NCI-H1930 (cell line): ENCODE measurements around the gene GKAP1.
"Not testable (repeated sequence)": the region's sequence is repeated elsewhere in the genome, so short reads cannot be mapped to it uniquely, and the experiment has no call there.

Experiments used
- DNase-seq, 2 experiments: peaks; one replicate each; lab custom pipeline; 2025; lab: John Stamatoyannopoulos, UW

Gene GKAP1

DNA sequence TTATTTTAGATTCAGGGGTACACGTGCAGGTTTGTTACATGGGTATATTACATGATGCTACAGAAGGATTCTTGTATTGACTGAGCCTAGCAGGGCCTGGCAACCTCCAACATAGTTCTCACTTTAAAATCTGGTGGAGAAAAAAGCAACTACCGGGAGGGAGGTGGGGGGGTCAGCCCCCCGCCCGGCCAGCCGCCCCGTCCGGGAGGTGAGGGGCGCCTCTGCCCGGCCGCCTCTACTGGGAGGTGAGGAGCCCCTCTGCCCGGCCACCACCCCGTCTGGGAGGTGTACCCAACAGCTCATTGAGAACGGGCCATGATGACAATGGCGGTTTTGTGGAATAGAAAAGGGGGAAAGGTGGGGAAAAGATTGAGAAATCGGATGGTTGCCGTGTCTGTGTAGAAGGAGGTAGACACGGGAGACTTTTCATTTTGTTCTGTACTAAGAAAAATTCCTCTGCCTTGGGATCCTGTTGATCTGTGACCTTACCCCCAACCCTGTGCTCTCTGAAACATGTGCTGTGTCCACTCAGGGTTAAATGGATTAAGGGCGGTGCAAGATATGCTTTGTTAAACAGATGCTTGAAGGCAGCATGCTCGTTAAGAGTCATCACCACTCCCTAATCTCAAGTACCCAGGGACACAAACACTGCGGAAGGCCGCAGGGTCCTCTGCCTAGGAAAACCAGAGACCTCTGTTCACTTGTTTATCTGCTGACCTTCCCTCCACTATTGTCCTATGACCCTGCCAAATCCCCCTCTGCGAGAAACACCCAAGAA is 88.8 kb downstream of the GKAP1 start:
- DNase-seq: not testable (repeated sequence)

DNA sequence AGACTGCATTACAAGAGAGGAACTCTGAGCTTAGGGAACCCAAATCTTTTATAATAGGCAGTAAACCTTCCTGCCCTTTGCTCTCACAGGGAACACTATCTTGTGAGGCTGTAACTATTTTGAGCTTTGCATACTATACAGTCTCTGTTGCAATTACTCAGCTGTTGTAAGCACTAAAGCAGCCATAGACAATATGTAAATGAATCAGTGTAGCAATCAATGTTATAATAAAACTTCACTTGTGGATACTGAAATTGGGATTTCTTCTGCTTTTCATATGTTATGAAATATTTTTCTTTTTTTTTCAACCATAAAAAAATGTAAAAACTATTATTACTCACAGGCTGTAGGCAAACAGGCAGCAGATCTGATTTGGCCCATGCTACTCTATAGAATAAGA is 93.1 kb downstream of the GKAP1 start:
- DNase-seq: no peak

DNA sequence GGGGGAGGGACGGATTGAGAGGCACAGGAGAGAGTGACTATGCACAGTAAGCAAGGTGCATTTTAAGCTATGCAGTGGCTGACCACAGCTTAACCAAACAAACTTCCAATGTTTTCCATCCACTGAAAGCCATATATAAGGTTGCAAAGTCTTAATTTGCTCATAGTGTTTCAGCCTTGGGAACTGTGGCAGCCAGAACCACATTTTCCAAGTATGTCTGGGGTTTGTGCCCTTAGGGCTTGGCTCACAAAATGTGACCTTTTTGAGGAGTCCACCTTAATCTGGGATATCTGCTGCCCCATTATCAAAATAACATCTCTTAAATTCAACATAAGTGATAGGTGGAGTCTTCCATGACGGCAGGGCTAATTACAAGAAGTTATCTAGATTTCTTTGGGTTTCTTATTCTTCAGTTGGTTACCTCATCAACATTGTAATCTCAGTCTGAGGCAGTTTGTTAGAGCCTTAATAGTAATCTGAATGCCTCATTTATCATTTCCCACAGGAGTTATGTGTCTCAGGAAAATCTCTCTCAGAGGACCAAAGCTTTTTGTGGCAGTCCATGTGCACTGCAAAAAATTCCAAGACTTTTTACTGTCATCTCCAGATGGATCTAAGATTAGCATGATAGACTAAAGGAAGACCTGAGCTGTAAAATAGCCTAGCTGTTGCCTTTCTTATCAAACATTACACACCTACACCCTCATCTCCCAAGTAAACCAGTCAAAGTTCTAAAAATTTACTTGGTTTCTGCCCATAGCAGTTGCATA is 94.7 kb downstream of the GKAP1 start:
- DNase-seq: no peak

DNA sequence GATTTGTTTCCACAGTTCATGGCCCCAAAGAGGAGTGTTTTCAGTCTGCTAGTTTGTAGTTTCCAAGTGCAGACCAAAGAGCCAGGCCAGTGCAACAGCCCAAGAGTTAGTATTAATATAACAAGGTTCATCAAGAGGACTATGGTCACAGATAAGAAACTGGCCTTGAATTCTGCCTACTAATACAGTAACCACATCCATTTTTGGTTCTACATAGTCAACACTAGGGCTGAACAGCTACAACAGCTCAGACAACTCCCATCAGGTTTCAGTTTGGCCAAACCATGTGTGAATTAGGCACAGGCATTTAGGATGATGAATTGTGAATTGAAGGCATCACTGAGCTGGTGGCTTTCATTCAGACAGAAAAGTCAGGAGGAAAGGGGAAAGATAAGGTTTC is 96.1 kb downstream of the GKAP1 start:
- no peak for DNase-seq

DNA sequence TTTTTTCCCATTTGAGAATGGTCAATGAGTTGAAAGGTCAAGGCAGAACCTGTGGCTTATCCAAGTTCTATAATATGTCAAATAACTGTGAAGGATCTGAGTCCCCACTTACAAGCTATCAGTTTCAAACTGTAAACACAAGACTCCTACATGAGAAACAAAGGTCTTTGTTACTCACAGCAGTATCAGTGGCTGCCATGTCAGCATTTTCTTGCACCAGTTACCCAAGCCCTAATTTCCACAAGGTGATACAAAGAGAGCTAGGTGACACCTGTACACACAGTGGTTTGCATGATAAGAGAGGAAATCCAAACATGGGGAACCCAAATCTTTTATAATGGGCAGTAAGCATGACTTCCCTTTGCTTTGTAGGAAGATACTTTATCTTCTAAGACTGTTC is 101.8 kb downstream of the GKAP1 start:
- no peak for DNase-seq

DNA sequence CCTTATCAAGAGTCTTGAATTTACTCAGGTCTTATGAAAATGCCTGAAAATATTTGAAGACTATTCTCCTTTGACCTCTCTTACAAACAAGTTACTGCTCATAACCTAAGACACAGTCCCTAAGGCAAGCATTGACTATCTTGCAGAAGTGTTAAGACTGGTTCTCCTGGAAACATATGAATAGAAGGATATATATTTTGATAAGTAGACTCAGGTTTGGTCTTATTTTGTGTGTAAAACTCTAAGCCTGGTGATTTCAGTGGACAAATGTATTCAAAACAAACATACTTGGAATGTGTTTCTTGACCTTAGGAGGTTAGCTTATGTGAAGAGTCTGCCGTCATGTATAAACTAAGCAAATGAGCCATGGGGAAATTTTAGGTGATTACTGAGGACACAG is 102.3 kb downstream of the GKAP1 start:
- no peak for DNase-seq

DNA sequence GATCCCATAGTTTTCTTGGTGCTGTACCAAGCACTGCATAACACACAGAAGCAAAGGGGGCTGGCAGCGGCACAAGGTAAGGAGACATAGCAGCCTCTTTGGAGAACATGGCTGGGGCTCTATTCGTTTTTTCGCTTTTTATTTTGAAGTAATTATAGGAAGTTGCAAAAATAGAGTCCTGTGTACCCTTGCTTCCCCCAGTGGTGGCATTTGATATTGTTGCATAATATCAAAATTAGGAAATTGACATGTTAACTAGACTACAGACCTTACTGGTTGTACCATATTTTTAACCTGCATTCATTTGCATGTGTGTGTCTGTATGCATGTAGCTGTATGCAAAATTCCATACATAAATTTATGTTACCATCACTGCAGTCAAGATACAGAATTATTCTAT is 103.2 kb downstream of the GKAP1 start:
- no peak for DNase-seq

DNA sequence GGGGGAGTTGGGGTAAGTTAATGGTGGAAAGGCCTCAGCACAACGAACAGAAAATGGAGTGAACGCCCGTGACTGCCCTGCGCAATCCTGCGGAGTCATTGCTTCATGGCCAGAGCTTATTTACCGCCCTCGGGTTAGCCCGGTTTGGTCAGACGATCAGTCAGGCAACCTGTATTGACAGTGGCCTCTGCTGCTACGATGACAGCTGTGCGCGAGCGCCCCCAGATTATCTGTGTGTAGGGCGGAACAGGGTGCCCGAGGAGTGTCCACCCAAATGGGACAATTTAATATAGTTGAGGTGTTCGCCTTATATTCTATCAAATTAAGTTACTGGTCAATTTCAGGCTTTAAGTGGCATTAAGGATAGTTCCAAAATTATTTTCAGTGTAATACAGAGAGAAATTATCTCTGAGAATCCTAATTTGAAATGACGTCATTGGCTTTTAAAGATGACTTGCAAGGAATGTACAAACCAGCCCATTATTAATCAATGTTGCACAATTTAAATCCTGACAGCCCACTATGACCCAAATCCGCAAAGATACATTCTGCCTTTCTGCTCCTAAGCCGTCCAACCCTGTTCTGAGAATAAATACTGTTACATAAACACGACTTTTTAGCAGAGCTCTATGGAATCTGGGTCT is 108.9 kb downstream of the GKAP1 start:
- peak in 1 of 2 experiments; percentile 44 for DNase-seq

- DNase-seq: peak; percentile 83 to 91
Measured at GRCh38 chr9:83707768-83708514, 109.6 kb downstream of the GKAP1 start, which contains the start of gene UBQLN1. Gene UBQLN1 (minus strand): TSS chr9:83707958. CDS start chr9:83707679, 279 bp downstream.

DNA sequence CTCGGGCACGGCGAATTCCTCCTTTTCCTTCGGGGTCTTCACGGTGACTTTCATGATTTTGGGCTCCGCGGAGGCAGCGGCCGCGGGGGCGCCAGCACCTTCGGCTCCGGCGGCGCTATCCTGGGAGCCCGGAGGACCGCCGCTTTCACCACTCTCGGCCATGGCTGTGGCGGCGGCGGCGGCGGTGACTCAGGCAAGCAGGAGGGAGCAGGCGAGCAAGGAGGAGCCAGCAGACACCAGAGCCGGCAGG is 110.1 kb downstream of the GKAP1 start:
- DNase-seq: no peak

DNA sequence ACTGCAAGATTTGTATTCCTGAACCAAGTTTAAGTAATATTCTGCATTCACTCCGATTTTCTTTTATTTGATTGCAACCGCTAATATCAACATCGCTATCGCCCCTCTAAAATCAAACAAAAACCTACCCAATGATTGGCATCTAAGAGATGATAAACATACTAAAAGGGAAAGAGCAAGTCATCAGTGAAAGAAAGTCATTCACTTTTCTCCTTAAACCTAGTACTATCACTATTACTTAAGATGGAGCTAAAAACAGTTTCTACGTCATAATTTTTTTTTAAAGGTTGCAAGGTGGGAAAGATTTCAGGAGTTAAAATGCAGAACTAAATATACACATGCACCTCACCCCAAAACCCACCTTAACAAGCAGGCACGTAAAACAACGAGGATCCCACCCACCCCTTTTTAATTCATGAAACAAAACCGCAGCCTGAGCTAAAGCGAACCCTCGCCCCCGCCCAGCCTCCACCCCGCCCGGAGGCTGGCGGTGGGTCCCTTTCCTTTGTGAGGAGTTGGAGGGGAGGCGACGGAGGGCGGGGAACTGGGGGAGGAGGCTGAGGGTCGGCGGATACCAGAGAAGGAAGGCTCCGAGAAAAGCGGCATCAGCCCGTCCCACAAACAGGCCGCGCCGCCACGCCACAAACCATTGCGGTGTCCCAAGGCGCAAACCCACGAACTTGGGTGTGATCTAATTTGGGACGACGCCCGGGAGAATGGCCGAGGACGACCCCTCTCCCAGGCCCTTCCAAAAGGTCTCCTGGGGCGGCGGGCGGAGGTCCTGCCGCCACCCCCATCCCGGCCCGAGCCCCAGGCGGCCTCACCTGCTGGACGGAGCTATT is 110.7 kb downstream of the GKAP1 start:
- DNase-seq: peak; percentile 23 to 28

DNA sequence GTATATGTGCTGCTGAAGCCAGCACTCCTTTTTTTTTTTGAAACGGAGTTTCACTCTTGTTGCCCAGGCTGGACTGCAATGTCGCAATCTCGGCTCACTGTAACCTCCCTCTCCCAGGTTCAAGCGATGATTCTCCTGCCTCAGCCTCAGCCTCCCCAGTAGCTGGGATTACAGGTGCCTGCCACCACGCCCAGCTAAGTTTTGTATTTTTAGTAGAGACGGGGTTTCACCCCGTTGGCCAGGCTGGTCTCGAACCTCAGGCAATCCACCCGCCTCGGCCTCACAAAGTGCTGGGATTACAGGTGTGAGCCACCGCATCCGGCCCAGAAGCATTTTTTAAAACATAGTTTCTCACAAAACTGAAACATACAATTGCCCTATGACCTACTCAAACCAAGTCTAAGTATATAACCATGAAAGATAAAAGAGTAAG is 112.3 kb downstream of the GKAP1 start:
- DNase-seq: not testable (repeated sequence)

DNA sequence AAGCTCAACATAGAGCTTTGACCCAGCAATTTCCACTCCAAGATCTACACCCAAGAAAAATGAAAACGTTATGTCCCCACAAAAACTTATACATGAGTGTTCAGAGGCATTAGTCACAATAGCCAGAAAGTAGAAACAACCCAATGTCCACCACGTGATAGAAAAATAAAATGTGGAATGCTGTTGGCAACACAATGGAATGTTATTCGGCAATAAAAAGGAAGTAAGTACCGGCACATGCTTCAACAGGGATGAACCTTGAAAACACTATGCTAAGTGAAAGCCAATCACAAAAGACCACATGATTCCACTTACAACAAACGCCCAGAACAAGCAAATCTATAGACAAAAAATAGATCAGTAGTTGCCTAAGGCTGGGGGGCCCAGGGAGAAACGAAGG is 115.8 kb downstream of the GKAP1 start:
- no peak for DNase-seq

DNA sequence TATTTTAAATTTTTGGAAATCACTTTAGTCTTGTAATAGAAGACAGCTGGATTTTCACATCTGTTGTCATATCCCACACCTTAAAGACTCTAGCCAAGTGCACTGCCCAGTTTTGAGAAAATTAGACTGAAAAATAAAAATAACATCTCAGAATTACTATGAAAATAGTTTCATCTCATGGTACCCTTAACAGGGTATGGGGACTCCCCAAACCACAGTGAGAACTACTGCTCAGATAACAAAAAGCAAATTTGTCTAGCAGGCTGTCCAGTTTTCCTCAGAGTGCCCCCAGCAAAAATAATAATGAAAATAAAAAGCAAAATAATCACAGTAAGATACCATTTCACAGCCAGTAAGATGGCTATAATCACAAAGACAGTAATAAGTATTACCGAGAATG is 116.3 kb downstream of the GKAP1 start:
- DNase-seq: no peak

GRCh38 chr9:83699615-83700014 is 118.0 kb downstream of the GKAP1 start:
- DNase-seq: no peak

- no peak for DNase-seq
Measured at GRCh38 chr9:83698976-83699585, 118.5 kb downstream of the GKAP1 start.

- DNase-seq: no peak
Measured at GRCh38 chr9:83691492-83691891, 126.1 kb downstream of the GKAP1 start.
